ENCODE data around the gene ADAM29.

DNA sequence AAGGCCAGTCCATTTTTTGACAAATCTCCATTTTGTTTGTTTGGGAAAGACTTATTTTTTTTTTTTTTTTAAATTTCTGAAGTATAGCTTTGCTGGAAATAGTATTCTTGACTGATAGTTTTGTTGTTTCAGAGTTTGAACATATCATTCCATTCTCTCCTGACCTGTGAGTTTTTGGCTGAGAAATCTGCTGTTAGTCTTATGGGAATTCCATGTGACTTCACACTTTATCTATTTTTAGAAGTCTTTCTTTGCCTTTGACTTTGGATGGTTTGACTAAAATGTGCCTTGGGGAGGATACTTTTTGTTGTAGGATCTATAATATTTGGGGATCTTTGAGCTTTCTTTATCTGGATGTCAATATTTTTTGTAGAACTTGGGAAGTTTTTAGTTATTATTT is 10.7 kb upstream of the ADAM29 start:
- TF ChIP-seq POLR2AphosphoS5 (IDR thresholded peaks at IDR 0.05; ENCODE audit: low read depth, low read length) (no peak), TAF1 (IDR thresholded peaks at IDR 0.05; ENCODE audit: borderline replicate concordance, insufficient read depth, low read length) (no peak), SIN3A (IDR thresholded peaks at IDR 0.05; ENCODE audit: borderline replicate concordance, insufficient read depth, low read length) (no peak)
- TF ChIP-seq, protein P1, sequence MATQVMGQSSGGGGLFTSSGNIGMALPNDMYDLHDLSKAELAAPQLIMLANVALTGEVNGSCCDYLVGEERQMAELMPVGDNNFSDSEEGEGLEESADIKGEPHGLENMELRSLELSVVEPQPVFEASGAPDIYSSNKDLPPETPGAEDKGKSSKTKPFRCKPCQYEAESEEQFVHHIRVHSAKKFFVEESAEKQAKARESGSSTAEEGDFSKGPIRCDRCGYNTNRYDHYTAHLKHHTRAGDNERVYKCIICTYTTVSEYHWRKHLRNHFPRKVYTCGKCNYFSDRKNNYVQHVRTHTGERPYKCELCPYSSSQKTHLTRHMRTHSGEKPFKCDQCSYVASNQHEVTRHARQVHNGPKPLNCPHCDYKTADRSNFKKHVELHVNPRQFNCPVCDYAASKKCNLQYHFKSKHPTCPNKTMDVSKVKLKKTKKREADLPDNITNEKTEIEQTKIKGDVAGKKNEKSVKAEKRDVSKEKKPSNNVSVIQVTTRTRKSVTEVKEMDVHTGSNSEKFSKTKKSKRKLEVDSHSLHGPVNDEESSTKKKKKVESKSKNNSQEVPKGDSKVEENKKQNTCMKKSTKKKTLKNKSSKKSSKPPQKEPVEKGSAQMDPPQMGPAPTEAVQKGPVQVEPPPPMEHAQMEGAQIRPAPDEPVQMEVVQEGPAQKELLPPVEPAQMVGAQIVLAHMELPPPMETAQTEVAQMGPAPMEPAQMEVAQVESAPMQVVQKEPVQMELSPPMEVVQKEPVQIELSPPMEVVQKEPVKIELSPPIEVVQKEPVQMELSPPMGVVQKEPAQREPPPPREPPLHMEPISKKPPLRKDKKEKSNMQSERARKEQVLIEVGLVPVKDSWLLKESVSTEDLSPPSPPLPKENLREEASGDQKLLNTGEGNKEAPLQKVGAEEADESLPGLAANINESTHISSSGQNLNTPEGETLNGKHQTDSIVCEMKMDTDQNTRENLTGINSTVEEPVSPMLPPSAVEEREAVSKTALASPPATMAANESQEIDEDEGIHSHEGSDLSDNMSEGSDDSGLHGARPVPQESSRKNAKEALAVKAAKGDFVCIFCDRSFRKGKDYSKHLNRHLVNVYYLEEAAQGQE (IDR thresholded peaks at IDR 0.05; ENCODE audit: insufficient read depth in 1 of 2, low read depth in 2 of 2, low read length in 2 of 2) = no peak

Measured in PFSK-1 (cell line).